Kidney glomerular epithelial cell (primary cell): ENCODE data around the gene ACTA2.

Experiments used
- DNase-seq: peaks from one replicate; lab custom pipeline; 2025; lab: John Stamatoyannopoulos, UW

Gene ACTA2

GRCh38 chr10:88892222-88892967 lies 60.2 kb downstream of the ACTA2 start:
- DNase-seq = no peak

GRCh38 chr10:88890681-88891381 lies 61.7 kb downstream of the ACTA2 start:
- DNase-seq = no peak

GRCh38 chr10:88889559-88890337 lies 62.8 kb downstream of the ACTA2 start:
- no peak for DNase-seq

GRCh38 chr10:88888810-88889445 lies 63.6 kb downstream of the ACTA2 start:
- no peak for DNase-seq

- DNase-seq = no peak
Measured at GRCh38 chr10:88886557-88886956, 66.0 kb downstream of the ACTA2 start.
